Body of pancreas (tissue), 4 donors: ENCODE data around the gene LAMA5. TPM values are rescaled to one million over a fixed set of nuclear protein-coding genes. Genes with fewer than 3 reads are reported as not detected.
A peak's percentile ranks its signal among the peaks of the same experiment; 100 is the strongest.

Experiments
- ATAC-seq: fragments of 150-250 bp; one replicate; pipeline ENCODE4 v1.9.1; 2016
- DNase-seq, 4 donors: peaks; one replicate each; pipeline ENCODE4 v3.0.0-alpha.2; 2019
- H3K27ac ChIP-seq, 4 donors: fragments of 200-600 bp; sonication (generic); 1 replicate in 3 of 4; 2 replicates in 1 of 4; pipeline versions ENCODE4 v1.5.1 to v1.6.1; 2016 to 2019; ENCODE audit warnings: mild to moderate bottlenecking in 1 of 4, mixed read lengths in 1 of 4, moderate library complexity in 1 of 4
- H3K27me3 ChIP-seq, 2 donors: fragments of 200-600 bp; sonication (generic); one replicate each; pipeline ENCODE4 v1.6.0; 2016; ENCODE audit warnings: mild to moderate bottlenecking in 1 of 2
- H3K36me3 ChIP-seq, 2 donors: fragments of 200-600 bp; sonication (generic); replicated peaks in 1 of 2; 2 replicates each; pipeline ENCODE4 v1.5.1; 2016; ENCODE audit warnings: low read depth in 2 of 2; ENCODE audit not compliant: insufficient read depth in 1 of 2
- H3K4me1 ChIP-seq: fragments of 200-600 bp; sonication (generic); one replicate; pipeline ENCODE4 v1.6.0; 2016
- H3K4me3 ChIP-seq, 2 donors: fragments of 200-600 bp; sonication (generic); 1 replicate in 1 of 2; 2 replicates in 1 of 2; pipeline ENCODE4 v1.5.1; 2016 to 2019
- H3K9me3 ChIP-seq, 3 donors: fragments of 200-600 bp; sonication (generic); 1 replicate in 2 of 3; 2 replicates in 1 of 3; pipeline ENCODE4 v1.5.1; 2016
- POLR2A ChIP-seq, 3 donors: fragments of 450-650 bp; IDR thresholded peaks; one replicate each; pipeline ENCODE4 v1.6.1; 2016; ENCODE audit warnings: antibody characterized with exemption in 3 of 3, mild to moderate bottlenecking in 2 of 3
- WGBS, 2 donors: methylation state at CpG; one replicate each; pipeline ENCODE4 v1.1.5; 2017; 5-methylcytosine and 5-hydroxymethylcytosine counted together
- intact Hi-C: fragments of 100-400 bp; cut with DNase I; formaldehyde crosslinking; loops from one replicate; pipeline ENCODE4 v1.15.1; 2023
- total RNA-seq, 2 donors: library from RNA; depleted of rRNA; stranded (reverse); fragments of >200 nt; gene quantifications; one replicate each; pipeline ENCODE4 v1.1.0, GENCODE V29; 2016
- TF ChIP-seq, protein P1 (sequence below), 7 experiments: fragments of 450-650 bp in 4 of 7; fragments of 200-600 bp in 3 of 7; sonication (generic) in 3 of 7; IDR thresholded peaks; one replicate each; pipeline ENCODE4 v1.5.1; 2016 to 2019; ENCODE audit warnings: antibody characterized with exemption in 7 of 7

LAMA5 gene
- total RNA-seq, 2 donors from 2014 or later, result 115 to 185 TPM

- H3K27ac ChIP-seq, result no peak overlapping the region
Observed at GRCh38 chr20:62309947-62310756, 57.0 kb downstream of the LAMA5 start.

GRCh38 chr20:62309198-62309944 lies 57.7 kb downstream of the LAMA5 start:
- DNase-seq, result no peak
- Histone ChIP-seq H3K27me3 (no peaks in the 10 kb centered on the region), H3K4me1 (peaks cover 23% of the 10 kb centered on the region), H3K9me3 (no peaks in the 10 kb centered on the region), H3K4me3 (no peak overlapping the region), H3K36me3 (peaks cover 19 to 22% of the 10 kb centered on the region in 2 donors), H3K27ac (no peak overlapping the region)
- TF ChIP-seq POLR2A (IDR thresholded peaks at IDR 0.05), result no peak
- TF ChIP-seq, protein P1, sequence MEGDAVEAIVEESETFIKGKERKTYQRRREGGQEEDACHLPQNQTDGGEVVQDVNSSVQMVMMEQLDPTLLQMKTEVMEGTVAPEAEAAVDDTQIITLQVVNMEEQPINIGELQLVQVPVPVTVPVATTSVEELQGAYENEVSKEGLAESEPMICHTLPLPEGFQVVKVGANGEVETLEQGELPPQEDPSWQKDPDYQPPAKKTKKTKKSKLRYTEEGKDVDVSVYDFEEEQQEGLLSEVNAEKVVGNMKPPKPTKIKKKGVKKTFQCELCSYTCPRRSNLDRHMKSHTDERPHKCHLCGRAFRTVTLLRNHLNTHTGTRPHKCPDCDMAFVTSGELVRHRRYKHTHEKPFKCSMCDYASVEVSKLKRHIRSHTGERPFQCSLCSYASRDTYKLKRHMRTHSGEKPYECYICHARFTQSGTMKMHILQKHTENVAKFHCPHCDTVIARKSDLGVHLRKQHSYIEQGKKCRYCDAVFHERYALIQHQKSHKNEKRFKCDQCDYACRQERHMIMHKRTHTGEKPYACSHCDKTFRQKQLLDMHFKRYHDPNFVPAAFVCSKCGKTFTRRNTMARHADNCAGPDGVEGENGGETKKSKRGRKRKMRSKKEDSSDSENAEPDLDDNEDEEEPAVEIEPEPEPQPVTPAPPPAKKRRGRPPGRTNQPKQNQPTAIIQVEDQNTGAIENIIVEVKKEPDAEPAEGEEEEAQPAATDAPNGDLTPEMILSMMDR (IDR thresholded peaks at IDR 0.05), result no peak
- intact Hi-C loops, result loop anchor here (5.0 kb wide), 1 partner anchor 73 kb away; no protein-coding TSS in a partner anchor
- 87 to 93% methylated on average over 8 to 23 of the region's 26 CpGs for WGBS, 2 donors
- no peak for ATAC-seq

More at GRCh38 chr20:62309947-62310756, 57.0 kb downstream of the LAMA5 start:
- 85 to 92% methylated on average over 15 to 19 of the region's 29 CpGs for WGBS, 2 donors
- Histone ChIP-seq H3K4me1 (peaks cover 15% of the 10 kb centered on the region), H3K4me3 (no peak overlapping the region), H3K27me3 (no peaks in the 10 kb centered on the region), H3K36me3 (peaks cover 22 to 24% of the 10 kb centered on the region in 2 donors), H3K9me3 (no peaks in the 10 kb centered on the region)
- ATAC-seq (no peak), DNase-seq (no peak)
- TF ChIP-seq POLR2A (IDR thresholded peaks at IDR 0.05), result no peak
- TF ChIP-seq, protein P1 (IDR thresholded peaks at IDR 0.05), result no peak
- intact Hi-C loops, result loop anchor here (5.0 kb wide), 1 partner anchor 72 kb away; no protein-coding TSS in a partner anchor

DNA sequence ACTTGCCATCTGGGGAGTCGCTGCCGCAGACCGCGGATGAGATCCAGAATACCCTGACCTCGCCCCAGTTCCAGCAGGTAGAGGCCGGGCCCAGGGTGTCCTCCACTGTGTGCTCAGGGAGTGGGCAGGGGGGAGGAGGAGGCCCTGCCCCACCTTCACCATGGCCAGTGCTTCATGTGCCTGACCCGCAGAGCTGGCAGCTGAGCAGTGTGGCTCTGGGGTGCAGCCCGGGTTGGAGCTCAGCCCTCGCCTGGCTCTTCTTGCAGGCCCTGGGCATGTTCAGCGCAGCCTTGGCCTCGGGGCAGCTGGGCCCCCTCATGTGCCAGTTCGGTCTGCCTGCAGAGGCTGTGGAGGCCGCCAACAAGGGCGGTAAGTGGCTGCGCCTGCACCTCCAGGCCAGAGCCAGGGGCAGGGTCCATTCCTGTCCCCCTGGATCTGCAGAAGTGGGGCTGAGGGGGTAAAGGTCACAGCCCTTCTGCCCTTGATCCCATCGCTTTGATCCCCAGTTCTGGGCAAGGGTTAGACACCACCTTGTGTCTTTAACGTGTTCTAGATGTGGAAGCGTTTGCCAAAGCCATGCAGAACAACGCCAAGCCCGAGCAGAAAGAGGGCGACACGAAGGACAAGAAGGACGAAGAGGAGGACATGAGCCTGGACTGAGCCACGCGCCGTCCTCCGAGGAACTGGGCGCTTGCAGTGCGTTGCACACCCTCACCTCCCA lies 58.9 kb downstream of the LAMA5 start:
- WGBS, 2 donors, result 85 to 88% methylated on average over 14 to 25 of the region's 29 CpGs
- no peak for TF ChIP-seq POLR2A (IDR thresholded peaks at IDR 0.05)
- TF ChIP-seq, protein P1 (IDR thresholded peaks at IDR 0.05), result no peak

DNA sequence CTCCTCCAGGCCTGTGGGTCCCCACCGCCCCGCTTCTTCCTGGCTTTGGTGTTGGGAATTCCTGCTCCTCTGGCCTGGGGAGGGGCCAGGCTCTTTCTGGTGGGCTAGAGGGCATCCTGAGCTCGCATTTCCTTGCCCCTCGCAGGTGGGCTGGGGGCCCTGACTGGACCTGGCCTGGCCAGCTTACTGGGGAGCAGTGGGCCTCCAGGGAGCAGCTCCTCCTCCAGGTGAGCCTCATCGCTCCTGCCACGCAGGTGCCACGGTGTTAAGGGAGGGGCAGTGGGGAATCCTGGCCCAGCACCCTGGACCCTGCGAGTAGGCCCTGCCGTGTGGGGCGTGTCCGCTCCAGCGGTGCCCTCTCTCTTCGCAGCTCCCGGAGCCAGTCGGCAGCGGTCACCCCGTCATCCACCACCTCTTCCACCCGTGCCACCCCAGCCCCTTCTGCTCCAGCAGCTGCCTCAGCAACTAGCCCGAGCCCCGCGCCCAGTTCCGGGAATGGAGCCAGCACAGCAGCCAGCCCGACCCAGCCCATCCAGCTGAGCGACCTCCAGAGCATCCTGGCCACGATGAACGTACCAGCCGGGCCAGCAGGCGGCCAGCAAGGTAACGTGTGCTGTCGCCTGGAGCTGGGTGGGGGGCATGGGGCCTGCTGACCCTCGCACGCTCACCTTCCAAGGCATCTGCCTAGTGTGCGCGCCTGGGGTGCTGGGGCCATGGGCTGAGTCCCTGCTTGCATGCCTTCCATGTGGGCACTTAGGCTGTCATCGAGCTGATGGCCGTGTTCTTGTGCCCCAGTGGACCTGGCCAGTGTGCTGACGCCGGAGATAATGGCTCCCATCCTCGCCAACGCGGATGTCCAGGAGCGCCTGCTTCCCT lies 59.6 kb downstream of the LAMA5 start:
- WGBS, 2 donors, result 78 to 79% methylated on average over 10 to 41 of the region's 42 CpGs
- Histone ChIP-seq H3K9me3 (no peaks in the 10 kb centered on the region), H3K4me1 (peaks cover 31% of the 10 kb centered on the region), H3K27me3 (no peaks in the 10 kb centered on the region), H3K27ac (no peak overlapping the region), H3K4me3 (no peak overlapping the region), H3K36me3 (peaks cover 19 to 22% of the 10 kb centered on the region in 2 donors)
- ATAC-seq (no peak), DNase-seq (peak in 1 of 4 donors; percentile 39)
- no peak for TF ChIP-seq POLR2A (IDR thresholded peaks at IDR 0.05)
- TF ChIP-seq, protein P1 (IDR thresholded peaks at IDR 0.05), result no peak
- intact Hi-C loops, result loop anchor here (5.0 kb wide), 1 partner anchor 75 kb away; no protein-coding TSS in a partner anchor

More for the DNA sequence above, 58.9 kb downstream of the LAMA5 start:
- H3K36me3 ChIP-seq, result peaks cover 19 to 22% of the 10 kb centered on the region in 2 donors
- intact Hi-C loops, result loop anchor here (5.0 kb wide), 1 partner anchor 74 kb away; no protein-coding TSS in a partner anchor
- H3K9me3 ChIP-seq, result no peaks in the 10 kb centered on the region
- no peak overlapping the region for H3K4me3 ChIP-seq
- H3K27ac ChIP-seq, result no peak overlapping the region
- H3K4me1 ChIP-seq, result peaks cover 31% of the 10 kb centered on the region
- ATAC-seq, result no peak
- H3K27me3 ChIP-seq, result no peaks in the 10 kb centered on the region
- no peak for DNase-seq
